Measurements from ENCODE around the gene GATA3.
A peak's percentile ranks its signal among the peaks of the same experiment; 100 is the strongest.

Gene GATA3

DNA sequence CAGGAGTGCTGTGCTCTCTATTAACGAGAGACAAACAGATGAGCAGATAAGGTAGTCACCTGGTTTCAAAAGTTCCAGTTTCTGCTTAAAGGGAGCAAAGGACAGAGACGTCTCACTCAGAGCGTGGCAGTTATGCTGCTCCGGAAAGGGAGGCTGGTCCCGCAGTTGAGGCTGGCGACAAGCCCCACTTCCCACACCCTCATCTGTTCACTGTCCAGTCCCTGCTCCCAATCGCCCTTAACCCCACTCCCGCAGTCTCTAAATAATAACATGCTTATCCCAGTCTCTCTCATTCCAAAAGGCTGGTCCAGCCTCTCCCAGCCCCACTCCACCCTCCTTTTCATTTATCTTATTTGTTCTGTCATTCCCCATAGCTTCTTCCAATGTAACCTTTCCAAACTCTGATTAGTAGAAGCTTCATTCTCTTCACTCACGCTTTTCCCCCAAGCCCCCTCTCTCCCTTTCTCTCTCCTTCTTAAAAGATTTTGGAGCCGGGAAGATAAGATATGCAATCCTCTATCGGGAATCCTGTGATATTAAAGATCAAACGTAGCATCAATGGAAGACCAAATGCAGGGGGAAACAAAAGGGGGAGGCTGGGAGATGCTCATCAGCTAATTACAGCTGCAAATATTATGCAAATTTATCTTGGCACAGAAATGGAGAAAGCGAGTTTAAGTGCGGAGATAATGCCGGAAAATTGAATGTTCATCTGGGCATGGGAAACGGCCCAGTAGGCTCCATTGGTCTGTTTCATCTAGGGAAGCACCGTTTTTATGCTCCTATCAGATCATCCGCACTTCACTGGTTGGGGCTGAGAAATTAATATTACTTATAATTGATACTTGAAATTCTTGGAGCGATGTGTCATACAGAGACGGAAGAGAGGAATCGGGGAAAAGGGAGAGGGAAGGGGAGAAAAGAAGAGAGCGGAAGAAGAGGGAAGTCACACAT, 16.3 kb upstream of the GATA3 start:
- DNase-seq = no peak

DNA sequence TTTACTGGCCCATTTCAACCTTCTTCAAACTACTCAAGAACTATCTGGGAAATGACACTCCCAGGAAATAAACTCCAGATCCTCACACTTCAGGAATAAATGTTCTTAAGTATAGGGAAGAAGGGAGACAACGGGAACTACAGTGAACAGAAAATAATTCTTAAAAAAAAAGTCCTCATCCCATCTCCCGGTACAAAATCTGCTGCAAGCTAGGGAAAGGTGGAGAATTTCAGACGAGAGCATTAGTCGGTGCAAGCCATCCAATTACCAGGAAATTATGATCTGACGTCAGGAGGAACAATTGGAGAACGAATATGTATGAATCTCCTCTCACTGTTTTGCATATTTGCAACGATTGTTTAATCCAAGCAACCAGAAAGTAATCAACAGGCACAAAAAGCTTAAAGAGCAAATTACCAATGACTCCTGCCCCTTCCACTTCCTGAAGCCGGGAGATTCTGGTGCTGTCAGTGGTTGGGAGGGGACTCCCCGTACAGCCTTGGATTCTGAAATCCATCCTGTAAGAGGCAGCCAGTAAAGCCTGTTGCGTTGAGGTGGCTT, 15.1 kb upstream of the GATA3 start:
- DNase-seq = no peak

DNA sequence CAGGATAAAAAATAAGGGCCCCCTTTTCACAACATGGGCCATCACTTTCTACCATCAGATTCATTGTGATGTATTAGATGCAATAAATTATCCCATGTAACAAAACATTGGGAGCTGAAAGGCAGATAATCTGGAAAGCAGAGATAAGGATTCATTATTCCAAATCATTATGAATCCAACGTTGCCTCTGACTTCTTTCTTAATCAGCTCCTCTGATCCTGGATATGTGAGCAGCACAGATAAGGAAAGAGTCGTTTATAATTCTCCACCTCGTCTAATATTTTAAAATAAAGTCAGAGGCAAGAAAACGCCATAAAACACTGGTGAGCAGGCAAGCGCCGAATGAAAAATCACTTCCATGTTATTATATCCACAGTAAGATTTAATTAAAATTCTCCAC, 13.8 kb upstream of the GATA3 start:
- no peak for DNase-seq

DNA sequence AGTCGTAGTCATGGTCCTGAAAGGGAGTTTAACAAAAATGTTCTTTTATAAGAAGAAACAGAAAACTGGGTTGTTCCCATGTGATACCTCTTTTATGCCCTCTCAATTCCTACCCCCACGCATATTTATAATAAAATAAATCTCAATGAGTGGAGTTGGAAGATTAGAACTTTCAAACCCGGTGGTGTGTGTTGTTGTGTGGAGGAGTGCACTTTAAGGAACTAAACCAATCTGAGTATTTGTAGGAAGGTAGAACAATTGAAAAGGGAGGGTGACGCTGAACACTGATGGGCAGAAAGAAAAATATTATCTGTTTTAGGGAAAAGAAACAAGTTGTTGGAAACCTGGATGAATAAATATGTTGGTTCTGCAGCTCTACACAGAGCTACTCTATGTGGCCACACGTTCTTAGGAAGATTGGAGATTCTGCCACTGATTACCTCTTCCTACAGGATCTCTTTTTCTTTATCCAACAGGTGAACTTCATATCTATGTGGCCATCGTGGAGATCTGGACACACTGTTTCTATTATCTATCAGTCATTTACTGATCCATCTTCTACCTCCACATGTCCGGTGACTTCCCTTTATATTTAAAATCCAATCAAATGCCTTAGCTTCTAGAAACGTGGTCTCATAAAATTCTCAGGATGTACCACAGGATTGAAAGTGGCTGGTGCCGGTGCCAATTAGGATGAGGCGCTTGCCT, 13.1 kb upstream of the GATA3 start:
- DNase-seq = no peak

DNA sequence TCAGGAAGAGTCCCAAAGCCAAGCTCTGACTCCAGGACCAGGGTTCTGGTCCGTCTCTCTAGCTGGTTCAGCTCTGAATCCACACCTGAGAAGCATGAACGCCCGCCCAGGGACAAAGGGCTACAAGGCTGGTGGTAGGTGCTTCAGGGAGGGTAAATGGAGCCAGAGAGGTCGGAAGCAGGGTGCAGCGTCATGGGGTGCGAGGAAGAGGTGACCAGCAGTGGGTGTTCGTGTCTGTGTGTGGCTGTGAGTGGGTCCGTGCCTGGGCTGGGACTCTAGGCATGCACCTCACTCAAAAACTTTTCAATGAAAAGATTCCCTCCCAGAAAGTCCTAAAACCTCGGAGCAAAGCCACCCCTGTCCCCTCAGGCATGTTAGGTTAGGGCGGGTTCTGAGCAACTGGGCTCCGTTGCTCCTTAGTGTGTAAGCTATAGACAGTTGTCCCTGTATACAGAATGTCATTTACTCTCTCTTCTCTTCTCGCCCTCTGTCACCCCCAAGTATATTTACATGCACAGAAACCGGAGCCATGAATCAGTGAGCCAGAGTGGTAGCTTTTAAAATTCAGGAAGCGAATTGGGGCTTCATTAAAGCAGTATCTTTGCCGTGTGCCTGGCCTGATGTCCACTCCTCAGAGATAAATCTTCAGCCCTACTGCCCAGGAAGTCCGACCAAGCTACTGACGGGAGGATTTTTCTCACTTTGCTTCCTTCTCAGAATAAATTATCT, 12.3 kb upstream of the GATA3 start:
- no peak for DNase-seq

DNA sequence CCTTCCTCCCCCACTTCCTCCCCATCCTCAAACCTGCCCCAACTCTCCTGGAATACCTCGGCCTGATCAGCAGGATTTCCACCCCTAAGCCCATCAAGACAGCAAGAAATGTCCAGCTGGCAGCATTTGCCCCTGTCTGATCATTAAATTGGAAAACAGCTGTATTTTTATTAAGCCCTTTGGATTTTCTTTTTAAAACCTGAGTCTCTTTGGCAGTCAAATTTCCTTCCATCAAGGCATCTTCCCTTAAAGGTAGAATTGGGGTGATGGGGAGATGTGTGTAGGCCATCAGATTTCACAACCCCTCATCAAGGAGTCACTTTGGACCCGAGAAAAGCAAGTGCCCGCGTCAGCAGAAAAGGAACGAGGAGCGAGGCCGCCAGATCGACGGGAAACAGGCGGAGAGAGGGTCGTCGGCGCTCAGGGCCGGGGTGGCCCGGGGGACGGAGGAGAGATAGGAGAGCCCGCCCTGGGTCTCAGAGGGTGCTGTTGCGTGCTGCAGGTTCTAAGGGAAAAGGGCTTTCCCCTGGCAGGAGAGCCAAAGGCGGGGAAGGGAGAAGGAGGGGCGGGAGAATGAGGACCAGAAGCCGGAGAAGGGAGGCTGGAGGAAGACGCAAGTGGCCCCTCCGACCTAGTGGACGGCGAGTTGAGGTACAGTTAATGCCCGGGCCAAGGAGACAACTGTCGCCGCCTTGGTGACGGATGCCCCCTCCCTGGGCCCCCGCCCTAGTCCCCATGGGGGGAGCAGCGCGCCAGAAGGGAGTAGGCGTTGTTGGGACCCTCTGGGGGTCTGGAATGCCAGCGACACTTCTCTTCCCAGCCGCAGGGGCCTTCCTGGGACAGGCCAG, 11.5 kb upstream of the GATA3 start:
- DNase-seq = no peak

DNA sequence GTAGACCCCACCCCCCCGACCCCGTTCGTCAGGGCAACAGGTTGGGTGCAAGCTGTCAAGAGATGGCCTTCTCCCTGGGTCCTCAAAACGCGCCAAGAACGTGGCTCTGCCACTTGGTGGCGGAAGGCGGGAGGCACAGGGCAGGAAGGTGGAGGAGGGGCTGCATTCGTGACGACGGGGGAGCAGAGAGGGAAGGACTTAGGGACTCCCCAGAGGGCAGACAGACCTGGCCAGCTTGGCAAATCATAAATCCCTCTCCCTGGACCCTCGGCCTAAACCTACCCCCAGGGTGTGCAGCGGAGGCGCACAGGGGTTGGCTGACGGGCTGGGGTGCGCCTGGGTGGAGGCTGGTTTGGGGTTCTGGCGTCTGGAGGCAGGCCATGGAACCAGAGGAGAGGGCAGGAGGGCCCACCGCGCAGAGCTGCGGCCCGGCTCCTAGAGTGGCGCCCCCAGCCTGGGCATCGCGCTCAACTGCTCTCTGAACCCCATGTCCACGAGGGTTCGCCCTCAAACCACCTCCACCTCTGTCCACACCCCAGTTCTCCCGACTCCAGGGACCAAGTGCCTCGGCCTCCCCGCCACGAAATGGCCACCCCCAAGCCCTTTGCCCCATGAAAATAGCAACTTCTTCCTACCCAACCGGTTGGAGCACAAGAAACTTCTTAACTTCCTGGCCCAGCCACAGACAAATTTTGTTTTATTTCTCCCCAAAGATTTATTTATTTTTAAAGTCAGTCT, 10.8 kb upstream of the GATA3 start:
- DNase-seq = peak in 1 of 4 experiments; percentile 18

DNA sequence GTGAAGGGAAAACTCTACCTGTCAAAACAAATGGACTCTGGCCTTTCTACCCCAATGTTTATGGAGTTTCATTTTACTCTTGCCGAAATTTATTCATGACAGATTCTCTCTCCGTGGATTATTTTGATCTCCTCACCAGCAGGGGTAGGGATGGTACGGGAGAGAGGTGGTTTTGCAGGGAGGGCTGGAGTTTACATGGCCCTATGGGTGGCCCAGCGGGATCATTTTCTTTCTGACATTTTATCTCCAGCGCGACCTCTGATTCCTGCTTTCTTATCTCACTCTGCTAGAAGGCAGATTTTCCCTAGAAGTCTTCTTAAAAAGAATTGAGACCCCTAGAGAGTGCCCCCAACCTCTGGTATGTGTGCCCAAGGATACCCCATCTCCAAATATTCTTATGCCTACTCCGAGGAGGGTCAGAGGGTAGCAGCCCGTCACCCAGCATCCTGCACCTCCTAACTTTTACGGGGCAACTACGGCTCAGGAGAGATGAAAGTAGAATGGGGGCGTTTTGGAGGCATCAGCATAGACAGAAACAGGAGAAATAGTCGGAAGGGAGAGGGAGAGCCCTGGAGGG, 10.1 kb upstream of the GATA3 start:
- no peak for DNase-seq

DNA sequence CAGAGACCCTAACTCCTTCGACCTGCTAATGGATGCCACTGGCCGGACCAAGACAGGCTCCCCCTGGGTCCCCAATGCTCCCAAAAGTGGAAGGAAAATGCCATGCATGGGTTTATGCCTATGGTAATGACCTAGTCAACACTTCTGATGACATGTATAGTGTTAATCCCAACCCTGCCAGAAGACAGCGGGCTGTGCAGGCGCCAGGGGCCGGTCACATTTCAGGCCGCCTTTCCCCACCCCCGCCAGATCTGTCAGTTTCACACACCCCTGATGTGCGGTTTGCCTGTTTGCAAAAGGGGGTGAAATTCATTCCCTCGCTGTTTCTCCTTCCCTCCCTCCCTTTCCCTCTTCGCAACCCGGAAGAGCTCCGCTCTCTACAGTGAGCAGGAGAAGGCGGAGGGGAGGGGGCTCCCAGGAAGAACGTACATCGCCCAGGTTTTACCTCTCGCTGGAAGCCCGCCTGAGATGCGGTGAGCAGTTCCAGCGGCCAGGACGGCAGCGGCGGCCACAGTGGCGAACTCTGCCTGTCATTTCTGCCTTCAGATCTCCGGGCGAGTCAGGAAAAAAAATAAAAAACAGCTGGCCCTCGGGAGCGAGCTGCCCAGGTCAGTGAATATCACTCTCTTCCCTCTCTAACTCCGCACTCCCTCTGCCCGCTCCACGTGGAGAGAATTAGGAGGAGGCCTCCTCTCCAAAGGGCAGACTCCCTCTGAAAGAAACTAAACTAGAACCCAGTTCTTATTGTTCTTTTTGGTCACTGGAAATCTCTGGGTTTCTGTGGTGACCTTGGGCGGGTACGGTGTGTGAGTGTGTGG, 9.4 kb upstream of the GATA3 start:
- DNase-seq = no peak

DNA sequence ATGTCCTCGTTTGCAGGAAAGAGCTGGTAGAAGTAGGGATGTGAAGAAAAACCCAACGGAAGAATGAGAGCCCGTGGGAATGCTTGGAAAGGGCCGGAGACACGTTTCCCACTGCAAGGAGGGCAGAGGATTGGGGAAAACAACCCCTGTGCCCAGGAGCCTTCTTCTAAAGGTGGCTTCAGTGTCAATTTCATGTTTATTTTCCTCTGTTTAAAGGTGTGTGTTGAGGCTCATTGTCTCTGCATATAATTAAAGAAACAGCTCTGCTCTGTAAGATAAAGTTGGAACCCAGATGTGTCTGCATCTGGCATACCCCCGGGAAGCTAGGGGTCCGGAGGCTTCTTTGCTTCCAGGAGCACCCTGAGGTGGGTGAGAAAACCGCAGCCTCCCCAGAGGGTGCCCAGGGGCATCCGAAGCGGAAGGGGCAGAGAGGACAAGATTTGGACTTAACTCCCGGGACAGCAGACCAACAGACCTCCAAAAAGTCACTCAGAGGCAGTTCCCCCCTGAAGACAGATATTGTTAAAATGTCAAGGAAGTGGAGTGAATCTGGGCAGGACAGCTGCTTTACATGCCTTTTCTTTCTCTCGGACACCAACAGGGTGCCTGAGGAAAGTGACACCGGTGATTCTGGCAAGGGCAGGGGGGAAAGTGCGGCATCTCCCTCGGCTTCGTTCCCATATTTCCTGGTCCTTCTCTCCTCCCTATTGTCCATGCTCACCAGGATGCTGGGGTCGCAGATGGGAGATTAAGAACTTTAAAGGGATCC, 8.6 kb upstream of the GATA3 start:
- DNase-seq = no peak

DNA sequence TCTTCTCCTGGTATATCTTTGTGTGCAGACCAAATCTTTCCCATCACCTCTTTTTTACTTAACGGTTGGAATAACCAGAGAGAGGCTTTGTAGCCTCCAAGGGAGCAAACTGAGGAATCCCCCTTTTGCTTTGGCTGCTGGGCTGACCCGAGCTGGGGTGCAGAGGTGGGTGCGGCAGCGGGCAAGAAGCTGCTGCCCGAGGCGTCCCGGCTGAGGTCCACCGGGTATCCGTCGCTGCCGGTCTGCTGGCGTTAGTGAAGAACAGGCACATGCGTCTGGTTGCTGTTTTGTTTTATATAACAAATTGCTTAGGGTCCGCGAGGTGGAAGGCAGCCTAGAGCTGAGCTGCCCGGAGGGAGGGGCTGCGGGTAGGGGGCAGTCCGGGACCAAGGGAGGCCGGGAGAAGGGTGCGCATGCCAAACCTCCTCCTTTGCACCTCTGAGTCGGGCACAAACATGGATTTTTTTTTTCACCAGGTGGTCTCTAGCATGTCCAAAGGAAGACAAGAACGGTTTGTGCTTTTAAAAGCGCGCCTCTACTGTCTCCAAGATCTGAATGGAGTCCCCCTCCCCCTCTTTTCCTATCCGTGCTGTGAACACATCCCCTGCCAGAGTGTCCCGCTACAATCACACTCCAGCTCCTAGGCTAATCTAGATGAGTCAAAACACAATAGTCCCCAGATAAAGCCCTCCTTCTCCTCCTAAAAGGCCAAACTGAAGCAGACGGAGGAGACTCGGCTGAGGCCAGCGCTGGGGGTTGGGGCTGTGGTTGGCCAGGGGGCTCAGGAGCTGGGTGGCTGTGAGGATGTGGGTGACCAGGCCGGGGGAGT, 6.8 kb upstream of the GATA3 start:
- DNase-seq = no peak

DNA sequence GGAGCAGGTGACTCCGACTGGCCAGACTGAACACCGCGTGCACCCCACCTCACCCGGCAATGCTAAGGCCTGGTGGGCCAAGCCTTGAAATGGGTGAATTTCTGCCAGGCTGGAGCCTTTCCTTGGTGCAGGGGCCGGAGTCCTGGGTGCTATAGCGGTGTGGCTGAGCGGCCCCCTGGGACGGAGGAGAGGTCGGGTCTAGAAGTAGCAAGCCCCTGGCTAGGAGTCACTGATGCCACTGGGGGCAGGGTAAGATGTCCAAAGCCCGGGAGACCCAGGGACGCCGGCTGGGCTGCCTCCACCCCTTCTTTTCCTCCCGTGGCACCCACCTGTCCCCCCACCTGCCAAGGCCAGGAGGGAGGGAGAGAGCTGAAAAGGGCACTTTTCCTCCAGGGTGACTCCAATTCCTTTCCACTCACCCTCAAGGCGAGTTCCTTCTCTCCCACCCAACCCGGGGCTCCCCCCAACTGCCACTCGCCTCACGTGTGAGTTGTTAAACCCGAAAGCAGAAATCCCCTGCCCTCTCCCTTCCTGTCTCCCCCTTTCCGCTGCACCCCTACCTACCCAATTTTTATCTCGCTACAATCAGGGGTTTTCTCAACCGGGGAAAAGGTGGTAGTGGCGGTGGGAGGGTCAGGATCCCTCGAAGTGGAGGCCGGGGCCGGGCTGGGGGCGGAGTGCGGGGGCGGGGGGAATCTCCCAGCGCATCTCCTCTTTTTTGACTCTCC, 6.0 kb upstream of the GATA3 start:
- DNase-seq = no peak

DNA sequence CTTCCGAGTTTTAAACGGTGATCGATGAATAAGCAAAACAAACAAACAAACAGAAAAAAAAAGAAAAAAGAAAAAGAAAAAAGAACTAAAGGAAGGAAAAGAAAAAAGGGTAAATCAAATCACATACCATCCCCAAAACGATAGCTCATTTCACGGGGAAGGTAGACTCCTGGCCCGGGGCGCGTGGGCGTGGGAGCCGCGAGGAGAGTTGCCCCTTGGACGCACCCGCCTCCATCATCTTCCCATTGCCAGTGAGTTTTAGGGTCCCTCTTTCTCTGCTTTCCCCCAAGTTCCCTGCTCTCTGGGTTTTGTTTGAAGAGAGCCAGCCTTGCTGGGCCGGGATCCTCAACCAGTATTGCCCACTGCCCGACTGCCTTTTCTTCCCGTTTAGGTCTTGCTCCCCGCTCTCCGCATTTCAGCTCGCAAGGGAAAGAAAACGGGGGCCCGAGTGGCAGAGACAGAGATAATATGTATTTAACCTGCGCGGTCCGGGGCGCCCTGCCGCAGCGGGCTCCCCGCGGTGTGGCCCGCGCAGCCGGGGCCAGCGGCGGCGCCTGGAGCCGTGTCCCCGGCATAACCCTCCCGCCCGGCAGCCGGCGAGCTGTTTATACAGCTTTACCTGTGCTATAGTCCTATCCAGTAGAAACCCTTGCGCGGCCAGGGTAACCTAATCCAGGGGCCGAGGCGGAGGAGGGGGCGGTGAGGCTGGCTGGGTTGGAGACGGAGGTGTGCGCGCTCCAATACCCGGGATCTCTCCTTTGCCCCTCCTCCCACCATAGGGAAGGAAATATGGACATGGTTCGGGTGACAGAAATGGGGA, 5.2 kb upstream of the GATA3 start:
- no peak for DNase-seq

DNA sequence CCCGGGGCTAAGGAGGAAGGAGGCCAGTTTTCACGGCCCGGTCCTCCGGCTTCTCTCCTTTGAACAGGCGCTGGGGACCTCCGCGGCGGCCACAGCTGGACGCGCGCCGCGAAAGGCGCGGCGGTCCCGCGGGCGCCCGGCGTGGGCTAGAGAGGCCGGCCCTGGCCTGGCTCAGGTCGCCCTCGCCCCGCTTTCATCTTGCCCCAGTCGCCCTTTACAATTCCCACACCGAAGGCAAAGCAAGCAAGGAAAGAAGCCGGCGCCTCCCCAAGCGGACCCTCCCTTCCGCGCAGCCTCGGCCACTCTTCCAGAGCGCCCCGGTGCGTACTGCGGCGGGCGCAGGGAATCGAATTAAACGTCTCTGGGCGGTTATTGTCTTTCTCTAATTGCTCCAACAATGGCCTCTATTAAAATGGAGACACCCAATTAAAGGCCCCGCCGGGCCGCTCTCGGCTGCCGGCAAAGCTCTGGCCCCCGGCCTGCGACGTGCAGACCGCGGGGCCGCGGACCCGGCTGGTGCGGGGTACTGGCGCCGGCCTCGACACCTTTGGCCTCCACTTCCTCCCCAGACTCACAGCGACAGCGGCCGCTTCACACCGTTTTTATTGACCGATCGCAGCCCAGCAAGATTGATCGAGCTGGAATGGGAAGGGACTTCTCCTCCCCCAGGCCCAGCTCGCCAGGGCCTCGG, 4.5 kb upstream of the GATA3 start:
- DNase-seq = no peak

DNA sequence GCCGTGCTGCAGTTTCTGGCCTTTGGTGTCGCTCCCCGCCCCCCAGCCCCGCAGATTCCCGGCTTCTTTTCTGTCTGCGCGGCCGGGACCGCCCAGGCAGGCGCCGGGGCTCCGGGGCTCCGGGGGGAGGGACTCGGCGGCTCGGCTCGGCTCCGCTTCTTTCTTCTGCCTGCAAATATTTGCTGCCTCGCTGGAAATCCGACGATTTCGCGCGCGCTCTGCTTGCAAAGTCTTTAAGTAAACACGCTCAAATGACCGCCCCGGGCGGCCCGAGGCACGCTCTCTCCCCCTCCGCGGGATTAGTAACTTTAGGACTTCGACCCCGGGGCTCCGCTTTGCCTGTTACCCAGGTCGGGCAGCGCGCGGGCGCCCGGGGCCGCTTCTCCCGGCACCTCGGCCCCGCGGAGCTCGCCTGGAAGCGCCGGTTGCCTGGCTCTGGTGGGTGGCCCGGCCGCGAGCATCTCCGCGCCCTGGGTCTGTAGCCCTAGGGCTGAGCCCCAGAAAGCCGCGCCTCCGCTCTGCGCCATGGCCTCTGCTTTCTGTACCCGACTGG, 3.9 kb upstream of the GATA3 start:
- no peak for DNase-seq

All from activated CD4-positive, CD25-positive, alpha-beta regulatory T cell (primary cell).